Loucy (cell line): ENCODE data around the gene CUL1.

Source experiments
- CTCF ChIP-seq: fragments of 200-600 bp; sonication (generic); conservative IDR thresholded peaks from 2 replicates; pipeline ENCODE4 v1.5.1; 2014; ENCODE audit warnings: mild to moderate bottlenecking, antibody characterized with exemption, low read length
- EZH2phosphoT487 ChIP-seq: fragments of 200-600 bp; IDR thresholded peaks from 2 replicates; pipeline ENCODE4 v1.6.1; 2018; ENCODE audit warnings: antibody characterized with exemption, mild to moderate bottlenecking, moderate library complexity, borderline replicate concordance

- TF ChIP-seq CTCF (no peak), EZH2phosphoT487 (no peak)
These were observed 4.1 kb upstream of the CUL1 start for GRCh38 chr7:148694631-148695030.
